H1 (cell line): ENCODE measurements around the gene APOBEC2. TPM values are rescaled to one million over a fixed set of nuclear protein-coding genes. Genes with fewer than 3 reads are reported as not detected.

Source experiments
- CTCF ChIA-PET: fragments of 300-600 bp; sonication (Branson Sonifier 250); formaldehyde crosslinking; loops from one replicate; lab custom pipeline; 2021; ENCODE audit not compliant: partially characterized antibody; lab: Charles Lee
- POLR2A ChIA-PET: fragments of 300-600 bp; sonication (Branson Sonifier 250); formaldehyde crosslinking; loops from one replicate; lab custom pipeline; 2021; ENCODE audit warnings: inconsistent platforms; ENCODE audit not compliant: partially characterized antibody; lab: Charles Lee
- DNase-seq, 2 experiments: peaks; one replicate each; pipeline versions ENCODE4 v3.0.0 to v3.0.0-alpha.2; 2010 to 2022; ENCODE audit warnings: low spot score in 2 of 2, low read depth in 1 of 2, mixed read lengths in 1 of 2
- FAIRE-seq: peaks from 2 replicates; lab custom pipeline; 2011; peaks lifted over from hg19 to GRCh38; lab: Jason Lieb, UNC
- H2AFZ ChIP-seq: 2 replicates; pipeline ENCODE4 v1.8.1; 2012; ENCODE audit warnings: low read length, inconsistent platforms
- H2AK5ac ChIP-seq: 2 replicates; pipeline ENCODE4 v1.6.1; 2013; ENCODE audit warnings: low read depth, low read length
- H2BK120ac ChIP-seq: replicated peaks from 2 replicates; pipeline ENCODE3; 2013; ENCODE audit warnings: low read depth, low read length, inconsistent platforms
- H2BK12ac ChIP-seq: 2 replicates; pipeline ENCODE4 v1.6.1; 2013; ENCODE audit warnings: low read depth, low read length
- H2BK15ac ChIP-seq: 2 replicates; pipeline ENCODE4 v1.6.1; 2013; ENCODE audit warnings: low read length
- H2BK20ac ChIP-seq: 2 replicates; pipeline ENCODE4 v1.6.1; 2013; ENCODE audit warnings: low read length
- H2BK5ac ChIP-seq: 2 replicates; pipeline ENCODE4 v1.6.1; 2013; ENCODE audit warnings: low read depth, low read length
- H3K14ac ChIP-seq: 2 replicates; pipeline ENCODE4 v1.6.1; 2013; ENCODE audit warnings: inconsistent platforms; ENCODE audit not compliant: insufficient read length
- H3K18ac ChIP-seq: 2 replicates; pipeline ENCODE4 v1.6.1; 2013; ENCODE audit warnings: low read length; ENCODE audit errors: extremely low read depth
- H3K23ac ChIP-seq: 2 replicates; pipeline ENCODE4 v1.6.1; 2013; ENCODE audit warnings: inconsistent platforms; ENCODE audit not compliant: insufficient read length
- H3K23me2 ChIP-seq: 2 replicates; pipeline ENCODE4 v1.6.1; 2013; ENCODE audit warnings: low read depth, low read length
- H3K27ac ChIP-seq: 2 replicates; pipeline ENCODE4 v1.6.1; 2011; ENCODE audit warnings: low read depth, low read length, inconsistent platforms
- H3K27me3 ChIP-seq, 4 experiments: replicated peaks in 1 of 4; 1 replicate in 1 of 4; 2 replicates in 3 of 4; pipeline versions ENCODE4 v1.6.1 to v1.8.1; 2011 to 2013; ENCODE audit warnings: low read length in 3 of 4, mild to moderate bottlenecking in 3 of 4, inconsistent platforms in 2 of 4, mixed read lengths in 2 of 4, moderate library complexity in 1 of 4; ENCODE audit not compliant: control insufficient read depth in 3 of 4, insufficient read depth in 3 of 4; ENCODE audit errors: extremely low read depth in 1 of 4
- H3K36me3 ChIP-seq, 4 experiments: 2 replicates each; pipeline versions ENCODE4 v1.6.1 to v1.8.1; 2011 to 2013; ENCODE audit warnings: mild to moderate bottlenecking in 4 of 4, low read length in 3 of 4, moderate library complexity in 2 of 4, control low read depth in 1 of 4, inconsistent platforms in 1 of 4; ENCODE audit not compliant: insufficient read depth in 4 of 4, control insufficient read depth in 2 of 4
- H3K4ac ChIP-seq: replicated peaks from 2 replicates; pipeline ENCODE3; 2013; ENCODE audit warnings: low read length, low read depth, mixed read lengths, inconsistent platforms; ENCODE audit not compliant: insufficient read length
- H3K4me1 ChIP-seq, 4 experiments: replicated peaks in 1 of 4; 1 replicate in 1 of 4; 2 replicates in 3 of 4; pipeline versions ENCODE4 v1.6.1 to v1.8.1; 2011 to 2013; ENCODE audit warnings: low read length in 3 of 4, inconsistent platforms in 2 of 4, mixed read lengths in 1 of 4; ENCODE audit not compliant: insufficient read depth in 4 of 4, control insufficient read depth in 3 of 4
- H3K4me2 ChIP-seq, 2 experiments: 2 replicates each; pipeline versions ENCODE4 v1.6.1 to v1.8.1; 2011 to 2013; ENCODE audit warnings: low read depth in 2 of 2, low read length in 2 of 2, control low read depth in 1 of 2, inconsistent platforms in 1 of 2, mild to moderate bottlenecking in 1 of 2; ENCODE audit not compliant: insufficient read depth in 1 of 2
- H3K4me3 ChIP-seq, 4 experiments: fragments of 200-600, 300-600 bp in 1 of 4; sonication (generic), shearing (Covaris generic), sonication (Bioruptor Twin) in 1 of 4; 2 replicates each; pipeline versions ENCODE4 v1.5.1 to v1.8.1; 2011 to 2016; ENCODE audit warnings: low read length in 4 of 4, low read depth in 3 of 4, control low read depth in 2 of 4, inconsistent platforms in 2 of 4, mild to moderate bottlenecking in 2 of 4, mixed read lengths in 1 of 4, moderate library complexity in 1 of 4; ENCODE audit not compliant: insufficient read depth in 2 of 4; ENCODE audit errors: extremely low read depth in 1 of 4
- H3K56ac ChIP-seq: replicated peaks from 2 replicates; pipeline ENCODE3; 2013; ENCODE audit warnings: low read depth, mild to moderate bottlenecking, mixed read lengths, low read length, inconsistent platforms; ENCODE audit not compliant: insufficient read length
- H3K79me1 ChIP-seq: 2 replicates; pipeline ENCODE4 v1.6.1; 2013; ENCODE audit warnings: low read depth, low read length, control low read depth
- H3K79me2 ChIP-seq, 2 experiments: 2 replicates each; pipeline versions ENCODE4 v1.6.1 to v1.8.1; 2012 to 2013; ENCODE audit warnings: low read length in 2 of 2, mild to moderate bottlenecking in 2 of 2, inconsistent platforms in 1 of 2; ENCODE audit not compliant: insufficient read depth in 2 of 2, control insufficient read depth in 1 of 2
- H3K9ac ChIP-seq, 4 experiments: replicated peaks in 1 of 4; 1 replicate in 1 of 4; 2 replicates in 3 of 4; pipeline versions ENCODE4 v1.6.1 to v1.8.1; 2011 to 2013; ENCODE audit warnings: low read depth in 3 of 4, low read length in 3 of 4, control low read depth in 2 of 4, mild to moderate bottlenecking in 2 of 4, moderate library complexity in 2 of 4, inconsistent platforms in 1 of 4; ENCODE audit errors: extremely low read depth in 1 of 4
- H3K9me3 ChIP-seq, 2 experiments: 2 replicates each; pipeline versions ENCODE4 v1.6.1 to v1.8.1; 2012 to 2013; ENCODE audit warnings: mild to moderate bottlenecking in 2 of 2, moderate library complexity in 2 of 2, control low read depth in 1 of 2, inconsistent platforms in 1 of 2, low read depth in 1 of 2, low read length in 1 of 2, mixed read lengths in 1 of 2; ENCODE audit not compliant: insufficient read depth in 2 of 2
- H4K20me1 ChIP-seq, 2 experiments: replicated peaks in 1 of 2; 2 replicates each; pipeline versions ENCODE3 to v1.8.1; 2011 to 2013; ENCODE audit warnings: inconsistent platforms in 2 of 2, low read length in 2 of 2, mild to moderate bottlenecking in 1 of 2; ENCODE audit not compliant: insufficient read depth in 2 of 2, control insufficient read depth in 1 of 2
- H4K5ac ChIP-seq: 2 replicates; pipeline ENCODE4 v1.6.1; 2013; ENCODE audit warnings: low read length, low read depth, mixed read lengths, inconsistent platforms; ENCODE audit not compliant: insufficient read length
- H4K8ac ChIP-seq: 2 replicates; pipeline ENCODE4 v1.8.0; 2013; ENCODE audit warnings: mild to moderate bottlenecking, moderate library complexity, low read length, inconsistent platforms; ENCODE audit not compliant: insufficient read depth; ENCODE audit errors: extremely low read depth
- H4K91ac ChIP-seq: replicated peaks from 2 replicates; pipeline ENCODE3; 2013; ENCODE audit warnings: low read length, mixed read lengths, inconsistent platforms; ENCODE audit not compliant: insufficient read length
- JUND ChIP-seq: IDR thresholded peaks from 2 replicates; pipeline ENCODE4 v1.6.1; 2011; ENCODE audit warnings: mild to moderate bottlenecking, improper control_type of control experiment, low read length
- WGBS, 2 experiments: shearing (Covaris generic) in 1 of 2; methylation state at CpG; one replicate each; pipeline versions ENCODE4 v1.1.6 to v1.1.7; 2013 to 2015; ENCODE audit warnings: low lambda C conversion rate in 2 of 2, mixed read lengths in 2 of 2, inconsistent platforms in 1 of 2, low coverage in 1 of 2, missing lambda C conversion rate in 1 of 2; ENCODE audit not compliant: insufficient replicate concordance in 2 of 2, insufficient coverage in 1 of 2, insufficient read length in 1 of 2; ENCODE audit errors: extremely low coverage in 1 of 2, missing lambda C conversion rate in 1 of 2; 5-methylcytosine and 5-hydroxymethylcytosine counted together
- polyA plus RNA-seq, 7 experiments: library from polyadenylated mRNA; depleted of rRNA in 3 of 7; stranded (reverse) in 5 of 7; unstranded in 2 of 7; fragments of >200 nt in 5 of 7; fragments of 200-250 nt in 2 of 7; gene quantifications; 1 replicate in 5 of 7; 2 replicates in 1 of 7; 4 replicates in 1 of 7; pipeline versions ENCODE4 v1.2.1 to v1.2.3, GENCODE V29; 2011 to 2013; ENCODE audit warnings: missing spikeins in 2 of 7, mixed read lengths in 2 of 7
- total RNA-seq: library from RNA; stranded (reverse); fragmentation: NEBNext Ultra II Directional; extraction: Animal tissue kit (Norgen Biotek cat#: 25700); gene quantifications from 2 replicates; pipeline ENCODE4 v1.2.1, GENCODE V29; 2021

Gene APOBEC2
- total and polyA plus RNA-seq, 2 of the 8 experiments (the other 6 are each of a cell fraction or from before 2014, with no cell fraction given): not detected

GRCh38 chr6:41042226-41043055 lies 10.6 kb upstream of the APOBEC2 start, which contains the start of gene TSPO2:
TSS of gene TSPO2 (plus strand) at chr6:41042467. CDS start at chr6:41042986, 519 bp downstream.
- H3K27me3 ChIP-seq: no peaks in the 10 kb centered on the region
- H3K4me1 ChIP-seq: peaks cover 0 to 4% (median 3%) of the 10 kb centered on the region in 4 experiments; a peak in 5 of 7 replicates
- H2BK20ac ChIP-seq: no peak within 1 kb of the TSS
- no peak within 1 kb of the TSS for H3K18ac ChIP-seq
- H3K9ac ChIP-seq: no peak within 1 kb of the TSS
- no peaks in the 10 kb centered on the region for H4K20me1 ChIP-seq
- no peaks in the 10 kb centered on the region for H3K79me1 ChIP-seq
- FAIRE-seq: no peak
- H2AFZ ChIP-seq: no peak within 1 kb of the TSS
- CTCF ChIA-PET: interaction anchor here (0.7 to 6.0 kb wide), 7 partner anchors 10 to 173 kb away, joined by 3 to 80 read pairs (median 4); no protein-coding TSS in a partner anchor
- H3K56ac ChIP-seq: no peak within 1 kb of the TSS
- H3K4me2 ChIP-seq: no peak within 1 kb of the TSS
- H3K4me3 ChIP-seq: no peak within 1 kb of the TSS
- H3K4ac ChIP-seq: no peak within 1 kb of the TSS
- no peak for DNase-seq
- no peak within 1 kb of the TSS for H4K8ac ChIP-seq
- 87% methylated on average over 10 of the region's 10 CpGs; no CpG with 5 or more reads in 1 of the 2 experiments for WGBS, 2 experiments
- no peak within 1 kb of the TSS for H4K5ac ChIP-seq
- no peaks in the 10 kb centered on the region for H3K79me2 ChIP-seq
- TF ChIP-seq JUND: no peak
- no peak within 1 kb of the TSS for H2BK120ac ChIP-seq
- H2BK12ac ChIP-seq: no peak within 1 kb of the TSS
- no peaks in the 10 kb centered on the region for H3K36me3 ChIP-seq
- POLR2A ChIA-PET: interaction anchor here (0.9 kb wide), 1 partner anchor 28 kb away, joined by 3 read pairs; no protein-coding TSS in a partner anchor
- no peak within 1 kb of the TSS for H3K14ac ChIP-seq
- no peaks in the 10 kb centered on the region for H3K23me2 ChIP-seq
- H2BK5ac ChIP-seq: no peak within 1 kb of the TSS
- no peak within 1 kb of the TSS for H2AK5ac ChIP-seq
- H2BK15ac ChIP-seq: no peak within 1 kb of the TSS
- no peak within 1 kb of the TSS for H4K91ac ChIP-seq
- no peaks in the 10 kb centered on the region for H3K9me3 ChIP-seq
- no peak within 1 kb of the TSS for H3K27ac ChIP-seq
- H3K23ac ChIP-seq: no peak within 1 kb of the TSS
